Left ventricle myocardium inferior (tissue), 1 donor: Measurements from ENCODE around the gene PDIA2. TPM values are rescaled to one million over a fixed set of nuclear protein-coding genes. Genes with fewer than 3 reads are reported as not detected.

Experiments used
- DNase-seq: peaks from one replicate; pipeline ENCODE4 v3.0.0-alpha.2; 2020
- H3K27ac ChIP-seq: fragments of 200-600 bp; replicated peaks from 2 replicates; pipeline ENCODE4 v1.8.0; 2021
- H3K27me3 ChIP-seq: fragments of 200-600 bp; 2 replicates; pipeline ENCODE4 v1.8.0; 2021; ENCODE audit warnings: low read depth
- H3K36me3 ChIP-seq: fragments of 200-600 bp; 2 replicates; pipeline ENCODE4 v1.8.0; 2021
- H3K4me1 ChIP-seq: fragments of 200-600 bp; 2 replicates; pipeline ENCODE4 v1.8.0; 2021
- H3K4me3 ChIP-seq: fragments of 200-600 bp; 2 replicates; pipeline ENCODE4 v1.8.0; 2021; ENCODE audit warnings: mild to moderate bottlenecking, moderate library complexity
- H3K9me3 ChIP-seq: fragments of 200-600 bp; replicated peaks from 2 replicates; pipeline ENCODE4 v1.8.0; 2021
- CTCF ChIP-seq: fragments of 200-600 bp; IDR thresholded peaks from 2 replicates; pipeline ENCODE4 v1.8.0; 2021; ENCODE audit warnings: antibody characterized with exemption, mild to moderate bottlenecking, borderline replicate concordance
- intact Hi-C: fragments of 100-400 bp; cut with micrococcal nuclease; formaldehyde crosslinking; loops from one replicate; pipeline ENCODE4 v1.11.0; 2022
- total RNA-seq: library from RNA; stranded (reverse); fragmentation: NEBNext Ultra II Directional; extraction: Animal tissue kit (Norgen Biotek cat#: 25700); gene quantifications from one replicate; pipeline ENCODE4 v1.2.1, GENCODE V29; 2021
- donor health status: DM: no; HTN: yes; CAD: no; lungs with severe emphysema.

PDIA2 gene
- total RNA-seq, 1 donor from 2014 or later, result 1.6 TPM

GRCh38 chr16:260326-260725 is 22.6 kb upstream of the PDIA2 start:
- TF ChIP-seq CTCF, result no peak
- intact Hi-C loops, result no loop called here
- H3K4me1 ChIP-seq, result no peaks in the 10 kb centered on the region
- H3K36me3 ChIP-seq, result peaks cover 89% of the 10 kb centered on the region
- no peaks in the 10 kb centered on the region for H3K27me3 ChIP-seq
- H3K4me3 ChIP-seq, result no peak overlapping the region
- H3K27ac ChIP-seq, result no peak overlapping the region
- no peaks in the 10 kb centered on the region for H3K9me3 ChIP-seq
- no peak for DNase-seq

GRCh38 chr16:261031-261691 is 21.8 kb upstream of the PDIA2 start:
- no peak overlapping the region for H3K4me3 ChIP-seq
- no peaks in the 10 kb centered on the region for H3K27me3 ChIP-seq
- no peak overlapping the region for H3K27ac ChIP-seq
- no peaks in the 10 kb centered on the region for H3K9me3 ChIP-seq
- no peaks in the 10 kb centered on the region for H3K4me1 ChIP-seq
- intact Hi-C loops, result no loop called here
- H3K36me3 ChIP-seq, result peaks cover 81% of the 10 kb centered on the region
- no peak for TF ChIP-seq CTCF
- DNase-seq, result no peak

- Histone ChIP-seq H3K27me3 (no peaks in the 10 kb centered on the region), H3K36me3 (peaks cover 71% of the 10 kb centered on the region), H3K4me1 (no peaks in the 10 kb centered on the region), H3K9me3 (no peaks in the 10 kb centered on the region), H3K27ac (no peak overlapping the region), H3K4me3 (no peak overlapping the region)
- DNase-seq, result no peak
- no peak for TF ChIP-seq CTCF
- intact Hi-C loops, result no loop called here
Measured at GRCh38 chr16:262121-262745, 20.7 kb upstream of the PDIA2 start.

- no peak for DNase-seq
- no peak overlapping the region for H3K27ac ChIP-seq
- no peaks in the 10 kb centered on the region for H3K27me3 ChIP-seq
- H3K36me3 ChIP-seq, result peaks cover 67% of the 10 kb centered on the region
- H3K4me3 ChIP-seq, result no peak overlapping the region
- intact Hi-C loops, result no loop called here
- TF ChIP-seq CTCF, result no peak
- H3K4me1 ChIP-seq, result no peaks in the 10 kb centered on the region
- H3K9me3 ChIP-seq, result no peaks in the 10 kb centered on the region
Measured at GRCh38 chr16:263182-263774, 19.7 kb upstream of the PDIA2 start.

- H3K9me3 ChIP-seq, result no peaks in the 10 kb centered on the region
- H3K27ac ChIP-seq, result no peak overlapping the region
- no peak overlapping the region for H3K4me3 ChIP-seq
- TF ChIP-seq CTCF, result no peak
- intact Hi-C loops, result no loop called here
- H3K36me3 ChIP-seq, result peaks cover 63% of the 10 kb centered on the region
- H3K27me3 ChIP-seq, result no peaks in the 10 kb centered on the region
- DNase-seq, result no peak
- H3K4me1 ChIP-seq, result no peaks in the 10 kb centered on the region
Measured at GRCh38 chr16:263944-264343, 19.0 kb upstream of the PDIA2 start.
